ENCODE data around the gene BCAR1. TPM values are rescaled to one million over a fixed set of nuclear protein-coding genes. Genes with fewer than 3 reads are reported as not detected.
"Not testable (repeated sequence)": the region's sequence is repeated elsewhere in the genome, so short reads cannot be mapped to it uniquely, and the experiment has no call there.

The BCAR1 gene
- polyA plus RNA-seq, 1 donor: 69.4 TPM

DNA sequence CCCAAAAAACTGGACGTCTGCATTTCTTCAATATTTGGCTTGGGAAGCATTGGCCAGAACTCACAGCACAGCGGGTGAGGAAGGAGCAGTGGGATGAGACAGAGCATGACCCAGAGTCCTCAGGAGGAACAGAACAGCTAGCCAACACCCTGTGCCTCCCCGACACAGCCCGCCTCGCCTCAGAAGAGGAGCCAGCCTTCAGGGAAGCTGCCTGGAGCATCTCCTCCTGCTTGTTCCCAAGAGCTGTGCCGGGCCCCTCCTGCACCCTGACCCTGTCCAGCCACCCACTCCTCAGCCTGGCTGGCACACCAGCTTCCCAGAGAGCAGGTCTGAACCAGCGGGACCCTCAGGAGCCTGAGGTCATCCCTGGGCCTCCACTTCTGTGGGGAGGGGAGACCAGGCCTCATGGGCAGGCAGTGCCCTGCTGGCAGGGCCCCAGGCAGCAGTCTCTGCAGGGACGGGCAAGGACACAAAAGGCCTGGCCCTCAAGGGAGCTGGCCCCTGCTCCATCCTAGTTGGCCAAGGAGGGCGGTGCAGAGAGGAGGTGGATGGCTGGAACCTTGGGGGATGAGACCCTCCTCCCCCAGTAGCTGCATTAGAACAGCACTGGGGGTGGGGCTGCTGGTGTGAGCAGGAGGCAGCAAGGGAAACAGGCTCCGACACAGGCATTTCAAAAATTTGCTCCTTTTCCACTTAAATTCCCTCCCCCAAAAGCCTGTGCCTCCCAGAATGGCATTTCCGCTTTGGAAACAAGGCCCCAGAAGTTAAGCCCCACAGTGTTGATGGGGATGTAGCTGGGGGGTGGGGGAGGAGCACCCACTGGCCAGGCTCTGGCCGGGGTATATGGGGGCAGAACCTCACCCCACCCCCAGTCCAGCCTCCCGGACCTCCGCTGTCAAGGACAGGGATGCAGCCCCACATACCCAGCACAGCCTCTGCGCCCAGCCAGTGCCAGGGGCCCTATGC is 1.8 kb upstream of the BCAR1 start:
- no peak for DNase-seq

DNA sequence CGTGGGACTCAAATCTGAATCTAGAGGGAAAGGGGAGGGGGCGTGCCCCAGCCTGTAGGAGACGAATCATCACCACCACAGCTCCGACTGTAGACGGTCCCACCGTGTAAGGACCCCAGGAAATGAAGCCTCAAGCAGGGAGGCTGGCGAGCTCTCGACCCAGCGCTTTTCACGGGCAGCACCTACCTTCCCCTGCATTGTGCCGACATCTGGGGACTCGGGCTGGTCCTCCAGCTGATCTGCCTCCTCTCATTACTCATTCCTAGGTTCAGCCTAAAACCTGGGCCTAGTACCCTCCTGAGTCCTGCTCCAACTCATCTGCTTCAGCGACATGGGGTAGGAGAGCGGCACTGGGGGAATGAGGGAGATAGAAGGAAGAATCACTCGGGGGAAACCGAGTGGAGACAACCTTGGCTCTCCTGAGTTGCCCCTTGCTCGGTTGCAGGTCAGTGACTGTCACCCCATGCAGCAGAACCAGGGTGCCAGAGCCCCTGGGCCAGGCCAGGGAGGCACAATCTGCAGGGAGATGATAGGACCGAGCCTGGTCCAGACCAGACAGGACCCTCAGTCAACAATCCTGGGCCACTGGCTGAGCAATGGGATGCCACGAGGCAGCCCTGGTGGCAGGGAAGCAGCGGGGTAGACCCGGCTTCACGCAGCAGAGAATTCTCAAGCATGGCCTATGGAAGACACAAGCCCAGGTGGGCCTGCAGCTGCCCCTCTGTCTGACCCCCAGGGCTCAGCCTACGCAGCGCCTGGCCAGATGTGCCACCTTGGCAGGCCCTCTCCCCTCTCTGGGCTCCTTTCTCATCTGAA is 833 bp upstream of the BCAR1 start:
- DNase-seq: no peak

DNA sequence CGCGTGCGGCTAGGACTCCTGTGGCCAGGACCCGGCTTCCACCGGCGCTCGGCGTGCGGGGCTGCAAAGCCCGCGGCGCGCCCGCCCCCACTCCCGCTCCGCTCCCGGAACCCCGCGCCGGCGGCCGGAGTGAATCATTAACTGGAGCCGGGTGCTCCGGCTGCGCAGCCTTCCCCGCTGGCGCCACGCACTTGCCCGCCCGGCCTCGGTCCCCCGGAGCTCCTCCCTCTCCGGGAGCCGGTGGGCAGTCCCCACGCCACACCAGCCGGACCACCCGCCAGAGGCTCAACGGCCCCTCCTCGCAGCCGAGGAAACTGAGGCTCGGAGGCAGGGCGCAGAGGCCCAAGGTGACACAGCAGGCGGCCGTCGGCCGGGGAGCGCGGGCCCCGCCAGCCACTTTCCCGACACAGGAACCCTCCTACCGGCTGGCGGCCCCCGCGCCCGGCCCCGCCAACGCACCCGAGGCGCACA is 580 bp downstream of the BCAR1 start:
- no peak for DNase-seq

DNA sequence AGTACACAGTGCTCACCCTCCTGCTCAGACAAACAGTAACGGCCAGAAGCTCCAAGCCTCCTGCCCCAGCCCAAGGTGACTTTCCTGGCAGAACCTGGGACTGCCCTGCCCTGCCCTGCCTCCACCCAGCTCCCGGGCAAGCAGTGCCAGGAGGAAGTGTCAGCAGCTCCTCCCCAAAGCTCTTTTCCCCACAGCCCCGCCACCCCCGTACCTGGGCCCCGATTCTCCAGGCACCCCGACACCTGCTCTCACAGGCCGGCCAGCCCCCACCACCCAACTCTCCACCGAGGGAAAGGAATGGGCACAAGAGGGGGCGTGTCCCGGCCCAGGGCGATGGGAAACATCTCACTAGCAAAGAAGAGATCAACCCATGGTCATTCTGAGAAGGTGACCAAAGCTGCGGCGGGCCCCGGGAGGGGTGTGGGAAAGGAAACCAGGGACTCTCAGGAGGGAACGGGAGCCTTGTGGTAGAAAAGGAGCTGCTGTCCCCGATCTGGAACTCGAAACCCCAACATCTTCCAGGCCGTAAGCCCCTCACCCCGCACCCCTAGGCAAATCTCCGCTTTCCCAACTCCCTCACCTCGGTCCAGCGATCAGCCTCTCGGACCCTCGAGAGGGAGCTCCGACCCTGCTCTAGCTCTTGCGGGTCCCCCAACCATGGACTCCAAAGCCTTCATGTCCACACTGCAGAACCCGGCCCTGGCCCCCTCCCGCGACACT is 1.2 kb downstream of the BCAR1 start:
- no peak for DNase-seq

DNA sequence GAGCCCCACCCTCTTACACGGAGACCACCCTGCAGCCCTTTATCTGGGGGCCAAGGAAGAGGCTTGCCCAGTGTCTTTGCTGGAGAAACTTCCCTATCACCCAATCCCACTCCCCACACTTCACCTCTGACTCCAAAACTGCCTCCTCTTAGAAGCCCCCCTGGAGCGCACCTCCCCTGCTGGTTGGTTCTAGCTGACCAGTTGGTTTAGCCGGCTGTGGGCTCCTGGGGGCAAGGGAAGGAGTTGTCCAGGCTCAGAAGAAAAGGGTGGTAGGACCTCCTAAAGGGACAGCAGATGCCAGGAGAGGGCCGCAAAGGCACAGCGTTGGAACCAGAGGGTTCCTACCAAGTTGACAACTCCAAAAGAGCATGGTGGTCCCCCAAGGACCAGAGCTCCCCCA is 2.0 kb downstream of the BCAR1 start:
- DNase-seq: no peak

DNA sequence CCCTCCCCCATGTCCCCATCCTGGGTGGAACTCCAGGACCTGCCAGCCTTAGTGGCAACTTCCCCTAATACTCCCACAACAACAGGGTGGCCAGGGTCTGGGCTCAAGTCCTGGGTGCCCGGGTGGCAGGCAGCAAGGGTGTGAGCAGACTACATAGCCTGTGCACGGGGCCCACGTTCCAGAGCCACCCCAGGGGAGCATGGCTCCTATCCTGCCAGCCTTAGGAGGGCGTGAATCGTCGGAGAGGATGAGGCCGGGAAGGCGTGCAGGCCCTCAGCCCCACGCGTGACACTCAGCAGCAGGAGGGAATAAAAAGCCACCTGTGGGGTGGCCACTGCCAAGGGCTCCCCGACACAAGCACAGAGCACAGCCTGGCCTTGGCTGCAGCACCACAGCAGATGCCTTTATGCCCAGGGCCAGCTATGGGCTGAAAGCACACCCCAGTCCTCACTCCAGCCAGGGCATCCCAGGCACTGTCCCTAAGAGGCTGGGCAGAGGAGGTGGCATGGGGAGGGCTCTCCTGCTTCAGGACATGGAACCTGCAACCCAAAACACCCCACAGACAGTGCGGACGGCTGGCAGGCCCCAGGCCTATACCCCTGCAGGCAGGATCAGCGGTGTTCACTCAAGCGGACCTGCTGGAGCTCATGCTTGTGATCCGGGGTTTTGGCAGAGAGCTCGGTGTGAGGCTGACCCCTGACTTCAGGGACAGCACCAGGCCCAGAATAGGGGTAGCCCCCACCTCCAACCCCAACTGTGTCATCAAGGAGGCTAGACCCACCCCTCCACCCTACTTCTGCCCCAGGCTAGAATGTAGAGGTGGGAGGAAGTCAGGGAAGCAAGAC is 2.7 kb downstream of the BCAR1 start:
- DNase-seq: no peak

DNA sequence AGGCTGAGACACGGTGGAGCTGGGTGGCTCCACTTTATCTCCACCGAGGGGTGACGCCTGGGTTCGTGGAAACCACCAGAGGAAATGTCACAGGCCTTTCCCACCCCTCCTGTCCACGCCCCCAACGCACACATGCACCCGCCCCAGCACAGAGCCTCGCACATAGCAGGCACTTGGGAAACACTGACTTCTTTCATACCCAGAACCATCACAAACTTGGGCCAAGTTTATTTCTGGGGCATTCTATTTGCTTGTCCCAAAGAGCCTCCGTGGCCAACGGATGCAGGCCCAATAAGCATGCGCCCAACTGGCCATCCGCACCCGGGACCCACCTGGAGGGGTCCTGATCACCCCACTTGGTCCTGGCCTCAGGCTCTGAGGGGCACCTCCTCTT is 3.3 kb downstream of the BCAR1 start:
- DNase-seq: no peak

DNA sequence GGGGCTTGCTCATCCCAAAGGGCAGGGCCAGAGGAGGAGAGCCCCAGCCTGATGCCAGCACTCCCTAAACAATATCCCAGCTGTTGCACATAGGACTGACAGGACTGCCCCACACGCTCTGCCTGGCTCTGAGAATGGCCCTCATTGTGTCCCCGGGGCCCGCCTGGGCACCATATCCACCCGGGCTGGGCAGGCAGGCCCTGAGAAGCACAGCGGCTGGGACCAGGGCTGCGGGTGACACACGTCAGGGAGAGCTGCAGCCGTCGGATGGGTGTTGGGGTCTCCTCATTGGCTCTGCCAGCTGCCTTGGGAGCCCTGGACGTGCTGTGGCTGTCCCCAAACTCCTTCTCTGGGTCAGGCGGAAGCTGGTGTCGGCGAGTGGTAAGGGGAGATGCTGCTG is 4.2 kb downstream of the BCAR1 start:
- no peak for DNase-seq

DNA sequence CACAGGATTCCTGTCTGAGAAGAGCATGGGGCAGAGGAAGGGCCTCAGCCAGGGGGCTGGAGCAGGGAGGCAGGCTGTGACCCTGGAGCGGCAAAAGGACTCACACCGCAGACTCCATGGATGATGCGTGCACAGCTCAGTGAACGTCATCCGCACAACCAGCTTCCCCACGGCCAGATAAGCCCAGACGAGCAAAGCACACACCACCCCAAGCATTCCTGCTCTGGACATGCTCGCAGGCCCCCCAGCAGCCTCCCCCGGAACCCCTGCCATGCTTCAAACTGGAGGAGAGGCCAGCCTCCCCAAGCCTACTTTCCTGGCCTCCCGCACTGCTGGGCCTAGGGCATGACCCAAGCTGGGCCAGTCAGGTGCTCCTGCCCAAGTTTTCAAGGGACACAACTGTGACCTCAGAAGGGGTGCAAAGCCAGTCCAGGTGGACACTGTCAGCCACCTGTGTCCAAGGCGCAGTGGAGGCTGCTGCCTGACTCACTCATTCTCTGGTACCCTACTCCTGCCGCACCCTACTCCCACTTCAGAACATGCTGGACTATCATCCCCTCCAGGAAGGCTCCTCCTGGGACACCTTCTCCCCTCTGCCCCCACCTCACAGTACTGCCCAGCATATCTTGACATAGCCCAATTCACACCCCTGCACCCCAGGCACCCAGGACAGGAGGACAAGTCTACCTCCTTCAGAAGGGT is 4.8 kb downstream of the BCAR1 start:
- DNase-seq: no peak

DNA sequence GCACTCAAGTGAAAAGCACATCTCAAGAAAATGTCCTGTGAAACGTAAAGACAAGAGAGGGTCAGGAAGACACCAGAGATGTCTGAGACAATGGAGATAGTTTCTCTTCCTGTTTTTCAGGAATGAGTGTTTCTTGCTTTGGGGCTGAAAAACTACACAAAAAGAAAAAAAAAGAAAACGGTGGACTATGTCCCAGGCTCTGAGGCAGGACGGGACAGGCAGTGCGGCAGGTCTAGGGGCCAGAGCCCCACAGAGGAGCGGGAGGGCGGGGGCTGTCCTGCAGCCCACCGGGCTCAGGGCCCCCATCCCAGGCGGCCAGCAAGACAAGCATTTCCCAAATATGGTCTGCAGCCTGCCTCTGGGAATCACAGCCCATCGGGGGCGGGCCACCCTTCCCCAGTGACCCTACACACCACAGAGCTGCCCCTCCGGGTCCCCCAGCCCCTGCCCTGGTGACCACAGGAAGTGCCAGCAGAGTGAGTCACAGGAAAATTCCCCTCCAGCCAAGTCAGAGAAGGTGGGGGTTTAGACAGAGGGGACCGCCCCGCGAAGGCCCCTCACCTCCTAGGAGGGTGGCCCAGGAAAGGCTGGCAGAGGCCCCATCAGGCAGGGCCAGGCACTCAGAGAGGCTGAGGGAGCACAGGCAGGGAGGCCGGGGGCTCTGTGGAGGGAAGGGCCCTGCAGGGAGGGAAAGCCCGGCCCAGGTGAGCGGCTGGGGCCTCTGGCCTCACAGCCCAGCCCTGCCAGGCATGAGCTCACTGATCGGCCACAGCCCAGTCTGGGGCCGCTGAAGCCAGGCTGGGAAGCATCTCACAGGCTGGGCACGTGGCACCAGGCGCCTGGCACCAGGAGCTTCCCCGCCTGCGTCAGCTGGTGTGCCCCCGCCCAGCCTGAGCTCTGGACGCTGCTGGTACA is 6.3 kb downstream of the BCAR1 start:
- DNase-seq: peak; percentile 85

DNA sequence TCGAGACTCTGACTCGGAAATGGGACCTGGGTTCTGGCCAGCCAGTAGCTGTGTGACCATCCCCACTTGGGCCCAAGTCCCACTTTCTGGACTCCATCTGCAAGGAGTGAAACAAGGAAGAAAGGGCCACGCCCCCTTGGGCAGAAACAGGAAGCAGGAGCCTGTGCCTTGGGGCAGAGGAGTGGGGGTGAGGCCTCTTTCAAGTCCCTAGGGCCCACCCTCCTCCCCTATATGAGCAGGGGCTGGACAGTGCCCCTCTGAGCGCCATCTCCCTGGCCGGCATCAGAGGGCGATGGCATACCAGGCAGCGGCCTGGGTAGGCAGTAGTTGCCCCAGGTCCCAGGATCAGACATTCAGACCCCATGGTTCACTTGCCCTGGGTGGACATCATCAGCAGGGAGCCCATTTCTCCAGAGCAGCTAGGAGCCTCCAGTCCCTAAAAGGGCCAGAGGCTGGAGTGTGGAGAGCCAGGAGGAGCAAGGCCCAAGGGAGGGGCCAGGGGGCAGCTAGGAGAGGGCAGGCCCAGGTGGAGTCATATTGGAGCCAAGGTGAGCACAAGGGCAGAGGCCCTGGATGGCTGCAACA is 7.1 kb downstream of the BCAR1 start:
- no peak for DNase-seq

DNA sequence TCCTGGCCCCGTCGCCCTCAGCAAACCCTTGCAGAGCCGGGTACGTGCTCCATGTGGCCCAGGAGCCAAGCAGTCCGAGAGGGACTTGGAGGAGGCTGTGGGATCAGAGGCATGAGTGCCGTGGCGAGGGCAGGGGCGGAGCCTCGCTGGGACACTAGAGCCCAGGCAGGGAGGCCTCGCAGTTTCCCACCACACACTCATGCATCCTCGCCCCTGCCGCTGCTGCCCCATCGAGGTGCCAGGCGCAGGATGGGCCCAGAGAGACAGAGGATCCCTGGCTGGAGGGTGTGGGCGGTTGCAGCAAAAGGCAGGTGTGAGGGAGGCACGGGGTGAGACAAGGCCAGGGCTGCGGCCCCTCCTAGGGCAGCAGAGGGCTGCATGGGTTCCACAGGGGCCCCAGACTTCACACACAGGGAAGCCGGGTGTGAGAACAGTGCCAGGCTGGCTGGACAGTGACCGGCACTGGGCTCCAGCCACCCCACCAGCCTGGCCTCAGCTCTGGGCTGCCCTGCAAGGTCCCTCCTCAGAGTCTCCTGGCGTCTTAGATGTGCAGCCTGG is 7.7 kb downstream of the BCAR1 start:
- DNase-seq: no peak

DNA sequence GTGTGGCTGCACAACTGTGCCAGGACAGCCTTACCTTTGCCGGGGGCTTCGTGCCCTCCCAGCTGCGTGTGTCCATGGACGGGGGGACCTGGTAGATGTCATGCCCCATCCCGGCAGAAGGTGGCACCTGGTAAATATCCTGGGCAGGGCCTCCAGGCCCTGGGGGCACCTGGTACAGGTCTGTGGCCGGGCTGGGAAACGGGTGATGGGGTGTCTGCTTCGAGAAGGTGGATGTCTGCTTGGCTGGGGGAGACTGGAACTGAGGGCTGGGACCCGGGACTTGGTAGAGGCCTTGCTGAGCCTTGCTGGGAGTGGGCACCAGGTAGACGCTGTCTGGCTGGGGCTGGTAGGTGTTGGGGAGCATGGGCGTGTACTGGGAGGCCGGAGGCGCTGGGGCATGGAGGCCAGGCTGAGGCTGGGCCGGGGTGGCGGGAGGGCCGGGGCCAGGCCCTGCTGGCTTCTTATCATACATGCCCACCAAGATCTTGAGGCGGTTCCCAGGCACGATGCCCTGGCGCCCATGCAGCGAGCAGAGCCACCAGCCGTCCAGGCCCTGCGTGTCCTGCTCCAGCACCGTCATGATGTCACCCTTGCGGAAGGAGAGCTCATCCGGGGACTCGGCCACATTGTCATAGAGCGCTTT is 8.9 kb downstream of the BCAR1 start:
- not testable (repeated sequence) for DNase-seq

DNA sequence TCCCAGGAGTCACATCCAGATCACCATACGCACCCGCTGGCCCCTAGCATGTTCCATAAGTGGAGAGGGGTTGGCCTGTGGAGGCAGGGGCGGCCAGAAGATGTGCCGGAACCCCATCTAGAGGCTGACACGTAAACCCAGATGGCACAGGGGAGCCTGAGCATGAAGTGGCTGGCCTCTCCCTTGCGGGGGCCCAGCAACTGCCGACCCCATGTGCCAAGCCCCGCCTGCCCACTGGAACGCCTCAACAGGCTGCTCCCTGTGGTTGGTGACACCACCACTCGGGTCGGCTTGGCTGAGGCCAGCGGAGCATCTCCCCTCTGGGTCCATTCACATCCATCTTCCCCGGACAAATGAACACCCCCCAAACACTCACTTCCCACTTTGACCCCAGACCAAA is 9.5 kb downstream of the BCAR1 start:
- no peak for DNase-seq

DNA sequence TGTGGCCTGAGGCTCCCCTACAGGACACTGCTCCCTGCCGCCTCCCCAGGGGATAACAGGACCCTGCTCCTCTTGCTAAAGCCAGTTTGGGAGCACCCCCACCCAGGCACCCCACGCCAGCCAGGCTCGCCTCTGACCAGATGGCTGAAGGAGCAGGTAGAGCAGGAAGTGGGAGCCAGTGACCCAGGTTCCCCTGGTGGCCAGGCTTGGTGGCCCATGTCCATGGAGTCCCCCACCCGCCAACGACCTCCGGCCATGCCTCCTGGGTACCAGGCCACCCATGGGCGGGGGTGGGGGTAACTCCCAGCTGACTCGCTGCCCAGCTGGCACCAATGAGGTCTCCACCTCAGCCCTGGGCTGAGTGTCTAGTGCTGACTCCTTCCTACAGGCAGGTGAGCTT is 10.0 kb downstream of the BCAR1 start:
- DNase-seq: no peak

DNA sequence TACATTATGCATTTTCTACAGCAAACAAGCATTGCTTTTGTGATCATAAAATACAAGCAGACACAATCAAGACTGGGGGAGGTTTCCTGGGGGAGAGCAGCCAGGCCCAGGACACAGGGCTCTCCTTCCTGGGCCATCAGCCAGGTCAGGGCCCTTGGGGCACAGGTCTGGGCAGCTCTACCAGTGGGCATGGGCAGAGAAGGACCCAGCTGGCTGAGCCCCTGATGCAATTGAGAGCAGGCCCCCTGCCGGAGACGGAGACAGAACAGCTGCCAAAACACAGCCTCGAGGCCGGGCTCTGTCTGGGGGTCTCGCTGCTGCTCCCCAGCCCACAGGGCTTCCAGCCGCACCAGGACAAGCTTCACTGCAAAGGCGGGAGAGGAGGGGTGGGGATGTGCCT is 10.8 kb downstream of the BCAR1 start:
- DNase-seq: not testable (repeated sequence)

DNA sequence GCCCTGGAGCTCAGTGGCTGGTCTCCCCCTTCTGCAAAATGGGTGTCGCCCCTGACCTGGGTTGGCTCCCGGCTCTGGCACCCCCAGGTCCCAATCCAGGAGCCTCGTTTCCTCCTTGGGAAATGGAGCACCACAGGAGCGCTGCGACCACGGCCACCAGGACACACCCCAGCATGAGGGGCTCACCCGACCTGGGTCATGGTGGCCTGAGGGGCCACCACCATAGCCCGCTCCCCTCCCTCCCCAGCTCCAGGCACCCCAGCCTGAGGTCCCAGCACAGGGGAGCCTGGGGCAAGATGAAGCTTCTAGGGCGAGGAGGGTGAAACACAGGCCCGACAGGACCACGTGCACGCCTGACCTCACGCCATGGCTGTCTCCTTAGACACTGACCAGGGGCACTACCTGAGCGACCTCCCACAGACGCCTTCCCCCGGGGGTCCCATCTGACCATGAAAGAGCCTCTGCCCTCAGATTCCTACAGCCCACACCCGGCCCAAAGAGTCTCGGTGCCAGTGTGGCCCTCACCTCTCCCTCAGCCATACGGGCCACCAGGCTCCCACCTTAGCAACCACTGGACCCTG is 11.8 kb downstream of the BCAR1 start:
- DNase-seq: no peak

DNA sequence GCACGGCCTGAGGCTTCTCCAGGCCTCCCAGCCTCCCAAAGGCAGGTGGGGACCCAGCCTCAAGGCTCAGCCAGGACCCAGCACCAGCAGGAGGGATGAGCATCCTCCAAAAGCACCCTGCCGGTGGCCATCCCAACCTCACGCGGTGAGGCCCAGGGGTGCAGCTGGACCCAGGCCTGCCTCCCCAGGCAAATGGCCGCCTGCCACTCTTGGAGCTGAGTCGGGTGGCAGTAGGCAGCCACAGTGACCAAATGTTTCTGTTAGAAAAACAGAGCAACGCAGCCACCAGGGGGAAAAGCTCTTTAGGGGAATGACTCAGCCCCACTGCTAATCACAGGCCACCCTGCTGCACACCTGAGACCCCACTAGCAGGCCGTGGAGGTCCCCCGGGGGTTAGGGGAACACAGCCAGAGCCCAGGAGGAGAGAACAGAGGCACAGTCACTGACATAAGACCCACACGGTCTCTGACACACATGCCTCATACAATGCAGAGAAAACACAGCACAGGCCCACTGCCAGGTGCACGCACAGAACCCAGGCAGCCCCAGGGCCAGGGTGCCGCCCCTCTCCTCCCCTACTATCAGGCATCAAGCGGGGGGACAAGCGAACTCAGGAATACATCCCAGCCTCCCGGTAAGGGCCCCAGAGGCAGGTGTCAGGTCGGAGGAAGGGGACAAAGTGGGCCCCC is 12.4 kb downstream of the BCAR1 start:
- DNase-seq: no peak
